ENCODE data around the gene EIF5B. TPM values are rescaled to one million over a fixed set of nuclear protein-coding genes. Genes with fewer than 3 reads are reported as not detected.
"Not testable (repeated sequence)": the region's sequence is repeated elsewhere in the genome, so short reads cannot be mapped to it uniquely, and the experiment has no call there.

The EIF5B gene, protein sequence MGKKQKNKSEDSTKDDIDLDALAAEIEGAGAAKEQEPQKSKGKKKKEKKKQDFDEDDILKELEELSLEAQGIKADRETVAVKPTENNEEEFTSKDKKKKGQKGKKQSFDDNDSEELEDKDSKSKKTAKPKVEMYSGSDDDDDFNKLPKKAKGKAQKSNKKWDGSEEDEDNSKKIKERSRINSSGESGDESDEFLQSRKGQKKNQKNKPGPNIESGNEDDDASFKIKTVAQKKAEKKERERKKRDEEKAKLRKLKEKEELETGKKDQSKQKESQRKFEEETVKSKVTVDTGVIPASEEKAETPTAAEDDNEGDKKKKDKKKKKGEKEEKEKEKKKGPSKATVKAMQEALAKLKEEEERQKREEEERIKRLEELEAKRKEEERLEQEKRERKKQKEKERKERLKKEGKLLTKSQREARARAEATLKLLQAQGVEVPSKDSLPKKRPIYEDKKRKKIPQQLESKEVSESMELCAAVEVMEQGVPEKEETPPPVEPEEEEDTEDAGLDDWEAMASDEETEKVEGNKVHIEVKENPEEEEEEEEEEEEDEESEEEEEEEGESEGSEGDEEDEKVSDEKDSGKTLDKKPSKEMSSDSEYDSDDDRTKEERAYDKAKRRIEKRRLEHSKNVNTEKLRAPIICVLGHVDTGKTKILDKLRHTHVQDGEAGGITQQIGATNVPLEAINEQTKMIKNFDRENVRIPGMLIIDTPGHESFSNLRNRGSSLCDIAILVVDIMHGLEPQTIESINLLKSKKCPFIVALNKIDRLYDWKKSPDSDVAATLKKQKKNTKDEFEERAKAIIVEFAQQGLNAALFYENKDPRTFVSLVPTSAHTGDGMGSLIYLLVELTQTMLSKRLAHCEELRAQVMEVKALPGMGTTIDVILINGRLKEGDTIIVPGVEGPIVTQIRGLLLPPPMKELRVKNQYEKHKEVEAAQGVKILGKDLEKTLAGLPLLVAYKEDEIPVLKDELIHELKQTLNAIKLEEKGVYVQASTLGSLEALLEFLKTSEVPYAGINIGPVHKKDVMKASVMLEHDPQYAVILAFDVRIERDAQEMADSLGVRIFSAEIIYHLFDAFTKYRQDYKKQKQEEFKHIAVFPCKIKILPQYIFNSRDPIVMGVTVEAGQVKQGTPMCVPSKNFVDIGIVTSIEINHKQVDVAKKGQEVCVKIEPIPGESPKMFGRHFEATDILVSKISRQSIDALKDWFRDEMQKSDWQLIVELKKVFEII
- total RNA-seq (ENCODE audit: unreplicated experiment): 57.4 TPM
- long read RNA-seq, partial matches to known transcripts: 20 of 21 reads
- long read RNA-seq, other reads (novel, unspliced or antisense): 1 of 21 reads

DNA sequence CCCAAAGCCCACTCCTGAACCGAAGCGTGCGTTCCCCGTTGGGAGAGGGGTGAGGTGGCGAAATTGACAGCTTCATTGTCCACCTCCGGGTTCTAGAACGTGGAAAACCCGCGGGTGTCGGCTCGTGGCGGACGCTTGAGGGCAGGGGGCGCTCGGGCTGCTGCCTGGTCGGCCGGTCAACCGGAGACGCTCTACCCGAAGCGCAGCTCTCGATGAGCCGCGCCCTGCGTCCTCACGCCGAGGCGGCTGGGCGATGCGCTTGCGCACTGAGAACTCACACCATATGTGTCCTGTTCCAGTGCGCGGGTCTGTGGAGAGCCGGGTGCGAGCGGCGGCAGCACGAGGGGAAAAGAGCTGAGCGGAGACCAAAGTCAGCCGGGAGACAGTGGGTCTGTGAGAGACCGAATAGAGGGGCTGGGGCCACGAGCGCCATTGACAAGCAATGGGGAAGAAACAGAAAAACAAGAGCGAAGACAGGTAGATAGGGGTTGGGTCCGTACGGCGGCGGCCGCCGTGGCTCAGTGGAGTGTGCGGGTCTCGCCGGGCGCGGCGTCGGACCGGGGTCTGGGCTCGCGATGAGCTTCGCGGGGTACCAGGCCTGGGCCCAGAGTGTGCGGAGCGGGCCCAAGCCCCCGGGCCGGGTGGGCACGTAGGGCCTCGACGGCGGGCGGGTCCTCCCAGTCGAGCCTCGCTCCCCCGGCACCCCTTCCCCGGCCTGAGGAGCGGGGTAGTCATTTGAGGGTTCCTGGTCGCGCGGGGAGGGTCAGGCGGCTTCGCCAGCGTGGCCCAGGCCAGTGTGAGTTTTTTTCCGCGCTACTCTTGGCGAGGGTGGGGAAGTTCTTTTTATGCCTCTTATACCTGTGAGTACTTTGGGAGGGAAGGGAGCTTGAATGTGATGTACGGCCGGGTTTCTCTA, at the start of gene EIF5B:
Gene EIF5B, plus strand, starts transcription at position 277 of the 916 bp plus-strand sequence. Its CDS starts 166 bp downstream, at position 443.
- Mint-ChIP-seq H3K4me3 (ENCODE audit: unreplicated experiment) (no peak within 1 kb of the TSS), H3K36me3 (ENCODE audit: unreplicated experiment) (no peaks in the 10 kb centered on the region), H3K4me1 (ENCODE audit: low read depth, unreplicated experiment) (peaks cover 14% of the 10 kb centered on the region), H3K27ac (ENCODE audit: unreplicated experiment) (no peak within 1 kb of the TSS), H3K9me3 (ENCODE audit: unreplicated experiment) (peaks cover 5% of the 10 kb centered on the region), H3K27me3 (ENCODE audit: unreplicated experiment) (no peaks in the 10 kb centered on the region)
- peak; percentile 98 for DNase-seq
- TF ChIP-seq, protein P1, sequence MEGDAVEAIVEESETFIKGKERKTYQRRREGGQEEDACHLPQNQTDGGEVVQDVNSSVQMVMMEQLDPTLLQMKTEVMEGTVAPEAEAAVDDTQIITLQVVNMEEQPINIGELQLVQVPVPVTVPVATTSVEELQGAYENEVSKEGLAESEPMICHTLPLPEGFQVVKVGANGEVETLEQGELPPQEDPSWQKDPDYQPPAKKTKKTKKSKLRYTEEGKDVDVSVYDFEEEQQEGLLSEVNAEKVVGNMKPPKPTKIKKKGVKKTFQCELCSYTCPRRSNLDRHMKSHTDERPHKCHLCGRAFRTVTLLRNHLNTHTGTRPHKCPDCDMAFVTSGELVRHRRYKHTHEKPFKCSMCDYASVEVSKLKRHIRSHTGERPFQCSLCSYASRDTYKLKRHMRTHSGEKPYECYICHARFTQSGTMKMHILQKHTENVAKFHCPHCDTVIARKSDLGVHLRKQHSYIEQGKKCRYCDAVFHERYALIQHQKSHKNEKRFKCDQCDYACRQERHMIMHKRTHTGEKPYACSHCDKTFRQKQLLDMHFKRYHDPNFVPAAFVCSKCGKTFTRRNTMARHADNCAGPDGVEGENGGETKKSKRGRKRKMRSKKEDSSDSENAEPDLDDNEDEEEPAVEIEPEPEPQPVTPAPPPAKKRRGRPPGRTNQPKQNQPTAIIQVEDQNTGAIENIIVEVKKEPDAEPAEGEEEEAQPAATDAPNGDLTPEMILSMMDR (IDR thresholded peaks at IDR 0.05; ENCODE audit: partially characterized antibody, unreplicated experiment): peak; percentile 55

DNA sequence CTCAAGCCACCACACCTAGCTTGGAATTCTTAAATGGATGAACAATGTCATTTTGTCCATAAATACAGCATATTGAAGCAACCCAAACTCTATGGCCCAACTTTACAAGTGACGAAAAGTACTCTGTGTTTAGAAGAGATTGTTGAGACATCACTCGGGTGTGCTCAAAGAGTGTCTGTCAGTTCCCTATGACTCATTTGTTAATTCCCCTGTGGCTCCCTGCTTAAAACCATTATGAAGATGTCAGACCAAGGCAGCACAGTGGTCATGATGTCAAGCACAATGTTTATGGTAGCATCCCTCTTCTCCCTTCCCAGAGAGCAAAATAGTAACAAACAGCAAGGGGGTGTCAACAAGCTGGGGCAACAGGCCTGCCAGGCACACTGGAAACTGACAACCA, 39.2 kb upstream of the EIF5B start:
- Mint-ChIP-seq H3K4me3 (ENCODE audit: unreplicated experiment) (no peak overlapping the region), H3K27ac (ENCODE audit: unreplicated experiment) (no peak overlapping the region), H3K9me3 (ENCODE audit: unreplicated experiment) (no peaks in the 10 kb centered on the region), H3K27me3 (ENCODE audit: unreplicated experiment) (peaks cover 2% of the 10 kb centered on the region), H3K36me3 (ENCODE audit: unreplicated experiment) (no peaks in the 10 kb centered on the region), H3K4me1 (ENCODE audit: low read depth, unreplicated experiment) (no peaks in the 10 kb centered on the region)
- TF ChIP-seq, protein P1 (IDR thresholded peaks at IDR 0.05; ENCODE audit: partially characterized antibody, unreplicated experiment): no peak
- DNase-seq: no peak

DNA sequence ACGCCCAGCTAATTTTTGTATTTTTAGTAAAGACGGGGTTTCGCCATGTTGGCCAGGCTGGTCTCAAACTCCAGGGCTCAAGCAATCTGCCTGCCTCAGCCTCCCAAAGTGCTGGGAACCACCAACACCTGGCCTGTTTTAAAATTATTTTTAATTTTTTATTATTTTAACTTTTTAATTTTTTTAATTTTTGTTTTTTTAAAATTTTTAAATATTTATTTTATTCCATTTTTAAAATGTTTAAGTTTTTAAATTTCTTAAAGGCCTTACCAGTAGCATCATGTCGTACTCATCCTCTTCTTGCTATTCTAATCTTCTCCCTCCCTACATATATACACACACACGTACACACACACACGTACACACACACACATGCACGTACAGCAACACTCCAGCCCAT, 37.6 kb upstream of the EIF5B start:
- TF ChIP-seq, protein P1 (IDR thresholded peaks at IDR 0.05; ENCODE audit: partially characterized antibody, unreplicated experiment): no peak
- no peaks in the 10 kb centered on the region for H3K27me3 Mint-ChIP-seq (ENCODE audit: unreplicated experiment)
- H3K27ac Mint-ChIP-seq (ENCODE audit: unreplicated experiment): no peak overlapping the region
- no peak overlapping the region for H3K4me3 Mint-ChIP-seq (ENCODE audit: unreplicated experiment)
- DNase-seq: no peak
- no peaks in the 10 kb centered on the region for H3K4me1 Mint-ChIP-seq (ENCODE audit: low read depth, unreplicated experiment)
- peaks cover 5% of the 10 kb centered on the region for H3K36me3 Mint-ChIP-seq (ENCODE audit: unreplicated experiment)
- no peaks in the 10 kb centered on the region for H3K9me3 Mint-ChIP-seq (ENCODE audit: unreplicated experiment)

DNA sequence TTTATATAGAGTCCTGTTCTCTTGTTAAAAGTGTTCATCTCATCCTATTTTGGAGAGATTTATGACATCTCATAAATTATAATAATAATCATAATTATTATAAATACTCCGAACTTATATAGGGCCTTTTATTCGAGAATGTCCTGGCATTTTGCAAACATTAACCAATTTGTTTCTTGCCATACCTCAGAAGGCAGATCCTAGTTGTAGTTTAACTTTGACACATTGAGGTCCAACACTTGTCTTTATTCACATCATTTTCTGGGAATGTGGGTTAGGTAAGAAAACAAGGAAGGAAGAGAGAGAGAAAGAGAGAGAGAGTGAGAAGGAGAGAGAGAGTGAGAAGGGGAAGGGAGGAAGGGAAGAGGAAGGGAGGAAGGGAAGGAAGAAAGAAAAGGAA, 36.1 kb upstream of the EIF5B start, which contains the start of gene LYG1:
Gene LYG1, minus strand, starts transcription at position 101 of the 400 bp plus-strand sequence. CDS start 5,527 bp downstream, outside the sequence.
- not testable (repeated sequence) for H3K27me3 Mint-ChIP-seq (ENCODE audit: unreplicated experiment); DNase-seq; H3K27ac Mint-ChIP-seq (ENCODE audit: unreplicated experiment); H3K4me3 Mint-ChIP-seq (ENCODE audit: unreplicated experiment); H3K4me1 Mint-ChIP-seq (ENCODE audit: low read depth, unreplicated experiment); H3K36me3 Mint-ChIP-seq (ENCODE audit: unreplicated experiment); H3K9me3 Mint-ChIP-seq (ENCODE audit: unreplicated experiment)

Measured in glutamatergic neuron (in vitro differentiated cells).